ENCODE results near the gene LPP. TPM values are rescaled to one million over a fixed set of nuclear protein-coding genes. Genes with fewer than 3 reads are reported as not detected.

The LPP gene
- total and polyA plus RNA-seq, 9 of the 15 experiments (the other 6 are each of a cell fraction or from before 2014, with no cell fraction given): 0.07 to 0.18 TPM; not detected in 7

- H4K20me1 ChIP-seq (replicated peaks; ENCODE audit: control insufficient read depth, insufficient read depth, low read length): no peaks in the 10 kb centered on the region
- H3K27me3 ChIP-seq (ENCODE audit: control insufficient read depth in 2 of 2, insufficient read depth in 2 of 2, low read length in 2 of 2): no peaks in the 10 kb centered on the region
- H3K4me3 ChIP-seq: no peak overlapping the region
- in situ Hi-C loops (cut with MboI): no loop called here
- TF ChIP-seq POLR2B (IDR thresholded peaks at IDR 0.05; ENCODE audit: low read depth, partially characterized antibody) (no peak), ATF3 (IDR thresholded peaks at IDR 0.05) (0 out of 2 replicates have a peak, but pooled peaks have one; percentile 12), ATF3 (CRISPR knock-in tag; conservative IDR thresholded peaks at IDR 0.05) (no peak), CREB3 (tag; conservative IDR thresholded peaks at IDR 0.05; ENCODE audit: low read depth) (no peak), HDAC1 (IDR thresholded peaks at IDR 0.05) (no peak)
- FAIRE-seq: no peak
- H3K9ac ChIP-seq (ENCODE audit: insufficient read depth in 1 of 2, low read depth in 2 of 2, low read length in 2 of 2): no peak overlapping the region
- CTCF ChIA-PET (ENCODE audit: low intra/inter-chr PET ratio): no interaction called here
- DNase-seq (ENCODE audit: extremely low read depth in 1 of 4, low spot score in 3 of 4): no peak
- no peaks in the 10 kb centered on the region for H3K9me3 ChIP-seq (replicated peaks; ENCODE audit: control insufficient read depth, insufficient read depth, low read depth, low read length)
- H3K79me2 ChIP-seq (ENCODE audit: control insufficient read depth, insufficient read depth, low read length): no peaks in the 10 kb centered on the region
- H3K36me3 ChIP-seq (ENCODE audit: control insufficient read depth, insufficient read depth, low read length): no peaks in the 10 kb centered on the region
- H3K4me1 ChIP-seq (replicated peaks in 1 of 2; ENCODE audit: control insufficient read depth in 2 of 2, insufficient read depth in 2 of 2, low read length in 2 of 2): no peaks in the 10 kb centered on the region
- H3K27ac ChIP-seq (ENCODE audit: extremely low read depth, low read depth, low read length): no peak overlapping the region
- no TSS peak for BruUV-seq (replicated peaks)
- POLR2A ChIA-PET: no interaction called here
- intact Hi-C loops (cut with micrococcal nuclease): no loop called here
- ATAC-seq: no peak
- H3K9me1 ChIP-seq (ENCODE audit: control insufficient read depth, insufficient read depth, low read length): no peaks in the 10 kb centered on the region
- 1% methylated on average over 6 of the region's 6 CpGs for WGBS (ENCODE audit: insufficient coverage, low coverage, missing lambda C conversion rate)
- no peak overlapping the region for H3K4me2 ChIP-seq (ENCODE audit: insufficient read depth, low read length)
- no peak overlapping the region for H2AFZ ChIP-seq (ENCODE audit: low read depth, low read length)
Measured at GRCh38 chr3:188220097-188220788, 66.3 kb downstream of the LPP start.

Data from K562 (cell line).